HG02571 (cell line): ENCODE data around the gene CACFD1.

ENCODE experiments used
- ATAC-seq: cut with Tn5 transposase; IDR thresholded peaks from one replicate; pipeline ENCODE4 v1.9.1; 2021; ENCODE audit warnings: mild to moderate bottlenecking, moderate library complexity; ENCODE audit not compliant: unreplicated experiment

The CACFD1 gene

DNA sequence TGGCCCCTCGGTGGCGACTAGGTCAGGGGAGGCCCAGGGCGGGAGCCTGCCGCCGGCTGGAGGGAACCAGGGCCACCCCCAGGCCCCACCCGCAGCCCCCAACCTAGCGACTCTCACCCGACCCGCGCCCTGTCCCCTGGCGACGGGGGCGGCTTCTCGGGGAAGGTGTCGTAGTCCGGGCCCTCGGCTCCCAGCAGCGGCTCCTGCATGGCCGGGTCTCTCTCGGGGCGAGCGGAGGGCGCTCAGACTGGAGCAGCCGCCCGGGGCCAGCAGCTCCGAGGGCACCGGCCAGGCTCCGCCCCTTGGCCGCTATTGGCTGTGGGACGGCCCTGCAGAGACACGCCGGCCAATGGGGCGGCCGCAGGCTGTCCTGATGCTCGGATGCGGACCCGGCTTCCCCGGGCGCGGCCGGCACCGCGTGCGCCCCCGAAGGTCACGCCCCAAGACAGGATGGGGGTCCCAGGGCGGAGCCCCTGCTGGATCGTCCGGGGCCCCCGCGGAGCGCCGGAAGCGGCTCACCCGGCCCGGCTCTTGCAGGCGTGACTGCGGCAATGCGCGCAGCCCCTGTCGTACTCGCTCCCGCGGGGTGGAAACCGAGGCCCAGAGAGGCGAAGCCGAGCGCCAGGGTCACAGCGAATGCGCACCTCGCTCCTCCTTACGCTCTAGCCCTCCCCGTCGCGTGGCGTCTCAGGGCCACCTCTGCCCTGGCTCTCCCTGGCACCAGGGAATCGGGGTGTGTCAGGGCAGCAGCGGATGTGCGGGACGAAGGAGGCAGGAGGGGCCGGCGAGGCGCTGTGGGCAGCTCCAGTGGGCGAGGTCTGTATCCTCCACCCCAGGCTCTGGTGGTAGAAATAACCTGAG, 19.3 kb downstream of the CACFD1 start, which contains the start of gene SLC2A6:
Gene SLC2A6 (minus strand): TSS at position 249 of the 861 bp plus-strand sequence. CDS start 40 bp downstream, at position 209.
- peak; percentile 90 for ATAC-seq

DNA sequence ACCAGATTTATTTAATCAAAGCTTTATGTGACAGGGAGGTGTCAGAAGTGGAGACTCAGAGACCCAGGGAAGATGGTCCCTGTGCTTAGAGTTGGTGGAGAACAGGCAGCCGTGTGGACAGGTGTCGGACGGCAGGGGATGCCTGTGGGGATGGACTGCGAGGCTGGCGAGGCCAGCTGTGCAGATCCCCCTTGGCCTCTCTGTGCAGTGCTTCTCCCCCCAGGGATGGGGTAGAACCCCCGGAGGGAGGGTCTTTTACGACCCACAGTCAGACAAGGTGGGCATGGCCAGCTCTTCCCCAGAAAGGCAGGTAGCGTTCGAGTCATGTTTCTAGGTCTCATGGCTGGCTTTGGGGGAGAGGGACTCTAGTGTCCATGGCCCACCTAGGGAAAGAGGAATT, 23.8 kb downstream of the CACFD1 start:
- no peak for ATAC-seq

DNA sequence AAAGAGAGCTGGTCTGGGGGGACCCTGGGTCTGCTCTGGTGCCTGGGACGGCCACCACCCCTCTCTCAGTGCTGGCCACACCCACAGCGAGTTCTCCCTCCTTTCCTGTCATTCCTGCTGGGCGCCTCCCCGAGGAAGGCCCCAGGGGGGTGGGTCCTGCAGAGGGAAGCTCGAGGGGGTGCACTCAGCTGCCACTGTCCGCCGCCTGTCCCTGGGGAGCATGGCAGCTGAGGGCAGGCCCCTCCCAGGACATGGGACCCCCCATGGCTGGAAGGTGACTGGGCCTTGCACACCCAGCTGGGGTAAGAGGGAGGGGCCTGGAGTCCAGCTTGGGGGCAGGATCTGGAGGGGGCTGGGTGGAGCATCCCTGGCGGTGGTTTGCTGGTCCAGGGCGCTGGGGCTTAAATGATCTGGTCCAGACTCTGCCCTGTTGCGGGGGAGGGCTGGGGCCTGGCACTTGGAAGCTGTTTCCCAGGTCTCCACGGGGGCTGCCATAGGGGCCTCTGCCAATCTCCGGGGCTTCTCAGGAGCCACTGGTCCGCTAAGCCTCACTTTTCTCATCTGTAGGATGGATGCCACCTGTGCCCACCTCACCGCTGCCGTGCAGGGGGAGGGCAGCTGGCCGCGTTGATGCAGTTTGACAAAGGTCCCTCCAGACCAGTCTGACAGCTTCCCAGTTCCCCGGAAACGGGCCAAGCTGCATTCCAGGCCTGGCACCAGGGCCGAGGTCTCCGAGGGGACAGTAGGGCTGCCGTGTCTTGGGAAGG, 25.1 kb downstream of the CACFD1 start:
- no peak for ATAC-seq

DNA sequence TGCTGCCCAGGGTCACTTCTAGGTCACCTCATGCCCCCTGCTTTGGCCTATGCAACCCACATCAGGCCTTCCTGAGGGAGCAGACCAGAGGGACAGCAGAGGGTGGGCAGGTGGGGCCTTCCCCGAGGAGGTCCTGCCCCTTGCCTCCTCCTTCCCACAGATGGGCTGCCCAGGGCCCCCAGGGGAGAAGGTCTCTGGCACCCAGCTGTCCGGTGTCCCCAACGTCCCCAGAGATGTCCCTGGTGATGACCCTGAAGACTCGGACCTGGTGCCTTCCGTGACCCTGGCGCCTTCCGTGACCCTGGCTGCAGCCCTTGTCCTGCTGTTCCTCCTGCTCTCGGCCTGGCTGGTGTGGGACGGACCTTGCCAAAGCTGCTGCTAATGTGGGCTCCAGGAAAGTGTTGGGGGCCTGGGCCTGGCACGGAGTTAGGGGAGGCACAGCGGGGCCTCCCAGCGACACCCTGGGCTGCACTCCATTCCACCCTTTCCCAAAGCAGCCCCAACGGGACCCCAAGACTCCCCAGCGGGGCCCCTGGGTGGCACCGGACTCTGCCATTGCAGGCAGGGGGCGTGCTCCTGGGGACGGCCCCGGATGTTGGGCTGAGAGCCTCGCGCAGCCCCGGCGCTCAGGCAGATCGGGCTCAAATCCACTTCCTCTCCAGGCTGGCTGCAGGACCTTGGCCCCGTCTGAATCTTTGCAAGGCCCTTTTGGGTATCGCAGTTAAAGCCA, 25.9 kb downstream of the CACFD1 start:
- no peak for ATAC-seq

DNA sequence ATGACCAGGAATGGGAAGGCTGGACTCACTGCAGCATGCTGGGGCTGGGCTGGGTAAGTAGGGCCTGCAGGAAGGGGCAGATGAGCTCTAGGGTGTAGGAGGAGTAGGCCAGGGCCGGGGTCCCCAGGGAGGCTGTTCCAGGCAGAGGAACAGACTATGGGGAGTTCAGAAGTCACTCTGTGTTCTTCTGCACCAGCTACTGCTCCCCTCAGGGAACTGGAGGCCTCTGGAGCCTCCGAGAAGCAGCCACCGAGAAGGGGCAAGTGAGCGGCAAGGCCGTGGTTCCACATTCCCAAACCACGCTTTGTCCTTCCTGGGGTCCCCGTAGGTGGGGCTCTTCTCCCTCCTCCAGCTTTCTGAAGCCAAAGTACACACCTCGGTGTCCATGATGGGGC, 27.6 kb downstream of the CACFD1 start:
- ATAC-seq = no peak

DNA sequence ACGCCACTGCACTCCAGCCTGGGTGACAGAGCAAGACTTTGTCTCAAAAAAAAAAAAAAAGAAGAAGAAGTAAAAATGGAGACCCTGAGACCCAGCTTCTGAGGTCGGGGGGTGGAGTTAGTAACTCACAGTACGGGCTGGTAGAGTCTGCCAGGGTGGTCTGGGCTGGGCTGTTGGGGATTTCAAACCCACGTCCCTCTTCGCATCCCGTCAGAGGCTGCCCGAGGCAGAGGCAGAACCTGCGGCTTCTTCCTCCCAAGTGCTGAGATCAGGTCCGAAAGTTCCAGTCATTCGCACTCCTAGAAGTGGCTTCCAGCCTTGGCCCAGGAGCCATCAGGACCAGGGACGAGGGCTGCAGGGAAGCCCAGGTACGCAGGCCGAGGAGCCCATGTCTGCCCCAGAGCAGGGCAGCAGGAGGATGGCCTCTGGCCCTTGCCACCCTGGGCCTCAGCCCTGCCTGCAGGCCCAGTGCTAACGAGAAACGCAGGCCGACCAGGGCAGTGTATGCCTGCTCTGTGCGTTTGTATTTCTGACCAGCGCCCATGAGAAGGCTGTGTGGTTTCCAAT, 29.0 kb downstream of the CACFD1 start:
- no peak for ATAC-seq

DNA sequence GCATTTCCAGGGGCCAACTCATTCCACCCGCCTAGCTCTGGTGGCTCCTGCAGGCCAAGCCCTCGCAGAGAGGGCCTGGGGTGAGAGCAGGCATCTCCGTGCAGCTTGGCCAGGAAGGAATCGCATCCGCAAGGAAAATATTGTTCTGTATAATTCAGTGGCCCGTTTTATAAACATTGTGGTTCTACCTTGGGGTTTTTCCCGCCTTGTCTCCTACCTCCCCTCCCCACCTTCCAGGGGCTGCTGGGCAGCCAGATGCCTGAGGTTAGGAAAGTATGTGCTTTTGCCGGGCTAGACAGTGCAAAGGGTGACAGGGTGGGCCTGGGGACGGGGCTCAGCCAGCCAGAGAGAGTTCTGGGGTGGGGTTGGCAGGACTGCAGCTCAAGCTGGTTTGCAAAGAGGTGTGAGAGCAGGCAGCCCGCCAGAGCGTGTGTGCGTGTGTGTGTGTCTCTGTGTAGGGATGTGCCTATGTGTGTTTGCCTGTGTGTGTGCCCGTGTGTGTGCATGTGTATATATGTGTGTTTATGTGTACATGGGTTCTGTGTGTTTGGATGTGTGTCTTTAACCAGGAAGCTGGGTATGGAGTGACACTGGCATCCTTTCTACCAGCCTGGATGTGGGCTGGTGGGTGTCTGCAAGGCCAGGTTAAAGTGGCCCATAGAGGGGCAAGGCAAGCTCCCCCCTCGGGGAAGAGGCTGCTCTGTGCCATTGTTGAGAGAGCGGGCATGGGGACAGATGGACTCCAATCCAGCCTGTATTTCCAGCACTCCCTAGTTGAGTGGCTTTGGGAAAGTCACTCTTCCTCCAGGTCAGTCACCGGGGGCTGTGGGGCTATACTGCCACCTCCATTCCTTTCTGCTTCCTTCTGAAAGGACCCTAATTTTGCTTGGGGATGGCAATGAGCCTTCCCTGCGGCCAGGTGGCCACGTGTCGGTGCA, 29.7 kb downstream of the CACFD1 start:
- ATAC-seq = no peak

DNA sequence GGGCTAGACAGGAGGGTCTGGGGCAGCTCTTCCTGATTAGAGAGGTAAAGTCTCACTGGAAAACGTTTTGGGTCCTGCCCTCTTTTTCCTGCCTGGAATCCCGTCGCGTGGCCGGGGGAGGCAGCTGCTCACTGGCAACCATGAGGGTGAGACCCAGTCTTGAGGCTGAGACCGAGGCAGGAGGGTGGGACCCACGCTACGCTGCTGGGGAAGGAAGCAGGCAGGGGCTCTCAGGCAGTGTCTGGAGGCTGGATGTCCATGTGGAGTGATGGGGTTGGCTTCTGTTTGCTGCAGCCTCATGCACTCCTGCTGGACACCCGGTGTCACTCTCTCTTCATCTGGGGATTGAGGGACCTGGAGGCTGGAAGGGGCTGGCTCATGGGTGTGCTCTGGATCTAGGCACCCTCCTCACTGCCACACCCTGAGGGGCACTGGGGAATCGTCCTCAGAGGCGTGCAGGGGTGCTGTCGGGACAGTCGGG, 30.5 kb downstream of the CACFD1 start:
- ATAC-seq = no peak

DNA sequence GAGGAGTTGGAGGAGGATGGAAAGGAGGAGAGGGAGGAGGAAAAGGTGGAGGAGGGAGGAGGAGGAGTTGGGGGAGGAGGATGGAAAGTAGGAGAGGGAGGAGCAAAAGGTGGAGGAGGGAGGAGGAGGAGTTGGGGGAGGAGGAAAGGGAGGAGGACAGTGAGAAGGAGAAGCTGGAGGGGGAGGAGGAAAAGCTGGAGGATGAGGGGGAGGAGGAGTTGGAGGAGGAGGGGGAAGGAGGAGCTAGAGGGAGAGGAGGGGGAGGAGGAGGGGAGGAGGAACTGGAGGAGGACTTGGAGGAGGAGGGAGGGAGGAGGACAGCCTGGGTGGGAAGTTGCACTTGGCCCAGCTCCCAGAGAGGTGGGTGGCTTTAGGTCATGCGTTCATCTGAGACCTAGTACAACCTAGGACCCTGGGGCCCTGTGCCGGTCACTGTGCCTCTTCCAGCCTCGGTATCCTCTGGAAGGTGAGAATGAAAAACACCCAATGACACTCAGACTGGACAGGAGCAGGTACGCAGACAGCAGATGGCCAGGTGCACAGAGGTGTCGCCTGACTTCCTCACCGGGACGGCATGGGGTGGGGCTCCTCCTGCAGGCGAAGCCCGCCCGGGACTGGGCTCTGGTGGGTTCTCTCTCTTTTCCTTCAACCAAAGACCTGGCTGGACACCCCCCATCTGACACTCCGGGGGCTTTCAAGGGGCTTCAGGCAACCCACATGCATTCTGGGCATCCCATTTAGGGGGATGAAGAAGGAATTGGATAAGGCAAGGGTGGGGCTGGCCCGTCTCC, 31.3 kb downstream of the CACFD1 start:
- no peak for ATAC-seq

DNA sequence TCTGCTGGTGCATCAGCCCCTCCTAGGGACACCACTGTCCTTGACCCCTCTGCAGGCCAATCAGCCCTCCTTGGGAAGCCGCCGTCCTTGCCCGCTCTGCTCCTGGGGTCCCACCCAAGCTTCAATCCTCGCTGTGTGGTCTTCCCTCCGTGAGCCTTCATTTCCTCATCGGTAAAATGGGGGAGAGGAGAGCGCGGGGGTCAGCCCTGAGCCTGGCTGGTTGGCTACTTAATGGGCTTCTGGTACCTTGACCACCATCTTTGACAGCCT, 31.8 kb downstream of the CACFD1 start:
- no peak for ATAC-seq

DNA sequence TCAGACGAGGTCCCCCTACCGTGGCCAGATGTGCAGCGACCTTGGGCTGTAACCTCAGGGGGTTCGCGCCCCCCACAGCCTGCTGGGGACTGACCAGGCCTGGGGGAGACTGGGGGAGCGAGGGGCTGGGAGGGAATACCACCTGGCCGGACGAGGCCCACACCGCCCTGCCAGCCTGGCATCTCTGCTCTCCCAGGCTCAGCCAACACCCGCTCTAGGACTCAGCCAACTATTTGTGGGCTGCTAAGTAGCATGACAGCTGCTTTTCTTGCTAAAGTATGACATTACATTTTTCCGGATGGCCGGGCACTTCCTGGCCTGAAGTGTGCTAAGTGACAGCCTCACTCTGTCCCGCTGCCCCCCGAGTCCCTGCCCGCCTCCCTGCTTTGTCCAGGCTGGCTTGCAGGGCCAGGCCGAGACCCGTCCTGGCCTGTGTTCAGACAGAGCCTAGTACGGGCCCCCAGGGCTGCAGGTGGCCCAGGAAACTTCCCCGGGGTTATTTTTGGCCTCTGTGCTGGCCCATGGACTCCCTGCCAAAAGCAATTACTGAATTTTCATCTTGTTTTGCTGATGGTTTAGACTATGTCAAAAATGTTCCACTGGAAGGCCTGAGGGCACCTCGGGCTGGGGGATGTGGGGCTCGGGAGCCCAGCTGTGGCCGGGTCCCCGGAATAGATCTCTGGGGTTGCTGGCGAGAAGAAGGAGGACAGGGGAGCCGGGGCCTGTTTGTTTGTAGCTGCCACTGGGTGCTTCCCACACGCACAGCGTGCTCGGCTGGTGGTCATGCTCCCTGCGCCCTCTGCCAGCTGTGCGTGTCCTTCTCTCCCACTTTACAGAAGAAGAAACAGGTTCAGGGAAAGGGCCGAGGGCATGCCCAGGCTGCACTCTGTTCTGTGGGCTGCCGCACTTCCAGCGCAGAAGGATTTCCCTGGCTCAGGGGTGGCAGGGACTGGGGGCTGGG, 32.6 kb downstream of the CACFD1 start:
- no peak for ATAC-seq

DNA sequence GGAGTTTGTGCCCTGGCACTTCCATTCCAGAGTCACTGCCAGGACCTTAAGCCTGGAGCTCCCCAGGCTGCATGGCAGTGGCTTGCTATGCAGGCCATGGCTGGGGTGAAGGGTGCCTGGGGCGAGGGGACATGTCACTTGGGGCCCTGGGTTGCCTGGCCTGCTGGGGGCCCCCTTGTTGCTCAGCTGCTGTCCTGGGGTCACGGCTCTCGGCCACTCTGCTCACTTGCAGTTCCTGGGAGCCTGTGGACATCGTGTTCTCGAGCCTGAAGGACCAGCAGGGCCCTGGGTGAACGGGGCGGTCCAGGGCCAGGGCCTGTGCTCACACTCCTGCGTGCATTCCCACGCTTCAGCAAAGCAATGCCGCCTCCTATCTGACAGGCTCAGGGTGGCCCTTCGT, 33.6 kb downstream of the CACFD1 start:
- ATAC-seq = no peak

DNA sequence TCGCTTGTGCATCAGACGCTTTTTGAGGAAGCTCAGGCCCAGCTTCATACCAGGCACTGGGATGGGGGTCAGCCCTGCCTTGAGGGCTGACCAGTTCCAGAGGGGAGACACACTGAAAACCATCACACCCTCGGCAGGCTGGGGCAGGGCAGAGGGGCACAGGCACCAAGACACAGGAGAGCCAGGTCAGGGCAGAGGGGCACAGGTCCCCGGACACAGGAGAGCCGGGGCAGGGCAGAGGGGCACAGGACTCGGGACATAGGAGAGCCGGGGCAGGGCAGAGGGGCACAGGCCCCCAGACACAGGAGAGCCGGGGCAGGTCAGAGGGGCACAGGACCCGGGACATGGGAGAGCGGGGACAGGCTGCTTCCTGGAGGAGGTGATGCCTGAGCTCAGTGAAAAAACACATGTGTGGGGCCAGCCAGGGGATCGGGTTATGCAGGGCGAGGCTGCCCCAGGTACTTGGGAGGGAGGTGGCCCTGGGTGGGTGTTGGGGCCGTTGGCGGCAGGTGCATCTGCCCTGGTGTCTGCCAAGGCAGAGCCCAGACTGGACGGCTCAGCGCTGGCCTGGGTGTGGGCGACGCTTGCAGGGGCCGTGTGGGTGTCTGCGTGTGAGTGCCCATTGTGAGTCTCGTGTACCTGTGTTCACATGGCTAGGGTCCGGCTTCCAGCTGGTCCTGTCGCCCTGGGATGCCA, 34.2 kb downstream of the CACFD1 start:
- ATAC-seq = no peak

DNA sequence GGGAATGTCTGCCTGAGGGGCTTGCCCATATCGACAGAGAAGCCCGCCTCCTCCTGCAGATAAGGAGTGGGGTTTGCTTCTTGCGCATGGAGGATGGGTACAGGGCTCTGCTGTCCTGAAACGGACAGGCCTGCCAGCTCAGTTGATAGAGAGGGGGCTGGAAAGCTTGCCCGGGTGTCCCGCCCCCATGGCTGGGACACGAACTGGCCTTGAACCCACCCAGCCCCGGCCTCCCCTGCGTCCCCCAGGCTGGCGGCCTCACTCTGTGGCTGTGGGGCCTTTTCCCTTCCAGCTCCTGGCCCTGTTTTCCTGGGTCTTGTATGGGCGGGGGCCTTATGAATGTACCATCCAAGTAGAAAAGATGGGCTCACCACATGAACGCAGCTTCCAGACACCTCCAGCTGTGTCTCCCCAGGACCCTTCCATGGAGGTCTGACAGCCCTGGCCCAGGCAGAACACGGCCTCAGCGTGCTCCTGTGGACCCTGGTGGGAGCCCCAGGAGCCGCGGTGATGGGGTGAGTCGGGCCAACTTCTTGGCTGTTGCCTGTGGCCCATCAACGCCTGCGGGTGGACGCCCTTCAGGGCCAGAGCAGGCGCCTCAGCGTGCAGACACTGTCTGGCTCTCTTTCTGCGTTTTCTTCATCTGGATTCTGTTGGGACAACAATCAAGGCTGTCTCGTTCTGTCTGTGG, 35.0 kb downstream of the CACFD1 start:
- no peak for ATAC-seq

DNA sequence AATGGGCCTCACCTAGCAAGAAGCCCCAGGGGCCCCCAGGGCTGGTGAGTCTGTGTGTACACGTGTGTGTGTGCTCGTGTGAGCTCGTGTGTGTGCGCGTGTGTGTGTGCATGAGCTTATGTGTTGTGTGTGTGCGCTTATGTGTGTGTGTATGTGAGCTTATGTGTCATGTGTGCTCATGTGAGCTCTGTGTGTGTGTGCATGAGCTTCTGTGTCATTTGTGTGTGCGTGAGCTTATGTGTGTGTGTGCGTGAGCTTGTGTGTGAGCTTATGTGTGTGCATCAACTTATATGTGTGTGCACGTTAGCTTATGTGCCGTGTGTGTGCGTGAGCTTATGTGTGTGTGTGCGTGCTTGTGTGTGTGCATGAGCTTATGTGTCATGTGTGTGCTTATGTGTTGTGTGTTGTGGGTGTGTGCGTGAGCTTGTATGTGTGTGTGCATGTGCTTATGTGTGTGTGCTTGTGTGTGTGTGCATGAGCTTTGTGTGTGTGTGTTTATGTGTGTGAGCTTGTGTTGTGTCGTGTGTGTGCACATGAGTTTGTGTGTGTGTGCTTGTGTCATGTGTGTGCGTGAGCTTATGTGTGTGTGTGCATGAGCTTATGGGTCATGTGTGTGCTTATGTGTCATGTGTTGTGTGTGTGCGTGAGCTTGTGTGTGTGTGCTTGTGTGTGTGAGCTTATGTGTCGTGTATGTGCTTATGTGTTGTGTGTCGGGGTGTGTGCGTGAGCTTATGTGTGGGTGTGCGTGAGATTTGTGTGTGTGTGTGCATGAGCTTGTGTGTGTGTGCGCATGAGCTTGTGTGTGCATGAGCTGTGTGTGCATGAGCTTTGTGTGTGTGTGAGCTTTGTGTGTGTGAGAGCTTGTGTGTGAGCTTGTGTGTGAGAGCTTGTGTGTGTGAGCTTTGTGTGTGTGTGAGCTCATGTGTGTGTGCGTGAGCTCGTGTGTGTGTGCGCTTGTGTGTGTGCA, 35.8 kb downstream of the CACFD1 start:
- ATAC-seq = no peak
